ENCODE data around the gene ATP13A2.
A peak's percentile ranks its signal among the peaks of the same experiment; 100 is the strongest.

Gene ATP13A2

DNA sequence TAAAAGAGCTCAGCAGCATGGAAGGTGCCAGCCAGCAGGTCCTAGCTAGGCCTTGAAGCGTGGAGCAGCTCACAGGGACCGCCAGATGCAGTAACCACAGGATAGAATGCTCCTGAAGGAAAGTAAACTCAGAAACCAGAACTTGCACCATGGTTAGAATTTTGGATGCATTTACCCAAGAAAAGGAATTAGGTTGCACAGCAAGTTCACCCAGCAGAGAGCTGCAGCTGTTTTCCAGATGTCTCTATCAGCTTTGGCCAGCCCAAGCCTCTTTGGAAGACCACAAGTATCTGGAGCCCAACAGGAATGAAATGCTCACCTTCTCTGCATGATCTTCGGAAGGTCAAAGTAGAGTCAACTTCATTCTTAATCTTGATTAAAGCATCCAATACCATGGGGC lies 21.0 kb upstream of the ATP13A2 start:
- in situ Hi-C loops (cut with HindIII; ENCODE audit: low pct_ligation_motif_present, low pct_unique_long_range_greater_than_20kb, low sequenced_read_pairs) = no loop called here
- DNase-seq = no peak

DNA sequence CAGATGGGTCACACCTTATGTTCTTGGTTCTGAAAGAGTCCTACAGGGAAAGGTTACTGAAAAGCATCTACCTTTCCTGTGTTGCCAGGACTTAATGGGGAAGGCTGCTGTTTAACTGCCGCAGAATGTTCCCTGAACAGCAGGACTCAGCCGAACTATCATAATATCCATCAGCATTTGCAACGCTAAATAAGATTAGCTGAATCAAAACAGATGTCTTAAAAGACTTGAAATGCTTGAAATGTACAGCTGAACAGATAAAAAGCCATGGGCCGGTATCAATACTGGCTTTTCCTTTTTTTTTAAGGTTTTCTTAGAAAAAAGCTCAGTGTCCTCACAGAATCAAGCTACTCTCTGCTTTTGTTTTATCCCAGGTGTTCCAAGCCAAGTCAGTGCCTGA lies 19.7 kb upstream of the ATP13A2 start:
- DNase-seq = no peak
- in situ Hi-C loops (cut with HindIII; ENCODE audit: low pct_ligation_motif_present, low pct_unique_long_range_greater_than_20kb, low sequenced_read_pairs) = no loop called here

DNA sequence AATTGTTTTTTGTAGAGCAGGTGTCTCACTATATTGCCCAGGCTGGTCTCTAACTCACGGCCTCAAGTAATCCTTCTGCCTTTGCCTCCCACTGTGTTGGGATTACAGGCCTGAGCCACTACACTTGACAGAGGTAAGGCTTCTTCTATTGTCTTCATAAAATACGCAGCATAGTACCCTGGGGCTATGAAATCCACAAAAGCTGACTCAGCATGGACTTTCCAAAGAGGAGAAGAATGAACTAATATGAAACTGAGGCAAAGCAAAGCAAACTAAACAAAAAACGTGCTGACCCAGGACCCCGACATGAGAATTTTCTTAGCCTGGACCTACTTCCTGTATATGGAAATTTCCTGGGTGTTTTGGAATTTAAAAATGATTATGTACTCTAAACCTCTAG lies 18.5 kb upstream of the ATP13A2 start:
- in situ Hi-C loops (cut with HindIII; ENCODE audit: low pct_ligation_motif_present, low pct_unique_long_range_greater_than_20kb, low sequenced_read_pairs) = no loop called here
- no peak for DNase-seq

GRCh38 chr1:17028662-17029188 lies 17.0 kb upstream of the ATP13A2 start:
- in situ Hi-C loops (cut with HindIII; ENCODE audit: low pct_ligation_motif_present, low pct_unique_long_range_greater_than_20kb, low sequenced_read_pairs) = no loop called here

GRCh38 chr1:17027900-17028299 lies 16.2 kb upstream of the ATP13A2 start:
- in situ Hi-C loops (cut with HindIII; ENCODE audit: low pct_ligation_motif_present, low pct_unique_long_range_greater_than_20kb, low sequenced_read_pairs) = no loop called here
- DNase-seq = no peak

More at GRCh38 chr1:17028662-17029188, 17.0 kb upstream of the ATP13A2 start:
- DNase-seq = no peak

- in situ Hi-C loops (cut with HindIII; ENCODE audit: low pct_ligation_motif_present, low pct_unique_long_range_greater_than_20kb, low sequenced_read_pairs) = no loop called here
- DNase-seq = no peak
Observed at GRCh38 chr1:17027403-17027802, 15.7 kb upstream of the ATP13A2 start.

GRCh38 chr1:17024721-17025120 lies 13.0 kb upstream of the ATP13A2 start:
- DNase-seq = no peak
- in situ Hi-C loops (cut with HindIII; ENCODE audit: low pct_ligation_motif_present, low pct_unique_long_range_greater_than_20kb, low sequenced_read_pairs) = no loop called here

DNA sequence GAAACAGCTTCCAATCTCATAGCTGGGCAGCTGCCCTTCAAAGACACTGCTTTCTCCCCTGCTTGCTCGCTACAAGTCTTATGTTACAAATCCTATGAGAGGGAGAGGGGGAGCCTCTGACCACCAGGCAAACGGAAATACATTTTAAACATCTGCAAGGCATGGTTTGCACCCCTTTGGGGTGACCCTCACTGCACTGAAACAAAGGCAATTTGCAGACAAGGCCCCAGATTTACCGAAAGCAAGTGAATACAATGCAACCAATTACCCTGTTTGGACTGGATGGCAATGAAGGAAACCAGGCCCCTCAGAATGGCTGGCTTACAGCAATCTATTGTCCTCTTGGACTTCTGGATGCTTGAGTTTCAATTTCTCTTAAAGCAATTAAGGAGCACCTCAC lies 11.8 kb upstream of the ATP13A2 start:
- in situ Hi-C loops (cut with HindIII; ENCODE audit: low pct_ligation_motif_present, low pct_unique_long_range_greater_than_20kb, low sequenced_read_pairs) = no loop called here
- no peak for DNase-seq

DNA sequence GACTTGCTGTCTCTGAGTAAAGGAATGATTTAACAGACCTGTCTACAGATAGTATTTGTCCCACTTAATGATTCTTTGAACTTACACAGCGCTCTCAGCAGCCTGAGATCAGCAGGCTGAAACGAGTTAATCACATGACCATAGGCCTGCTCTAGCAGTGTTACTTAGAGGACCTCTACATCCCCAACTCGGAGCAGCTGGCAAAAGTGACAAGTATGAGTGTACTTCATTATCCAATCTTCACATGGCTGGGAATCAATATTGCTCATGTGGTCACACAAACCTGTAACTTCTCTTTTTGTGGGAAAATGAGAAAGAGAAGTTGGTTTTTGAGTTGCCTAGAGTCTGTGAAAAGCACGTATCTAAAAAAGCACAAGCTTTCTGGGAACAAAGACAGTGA lies 11.4 kb upstream of the ATP13A2 start:
- in situ Hi-C loops (cut with HindIII; ENCODE audit: low pct_ligation_motif_present, low pct_unique_long_range_greater_than_20kb, low sequenced_read_pairs) = no loop called here
- no peak for DNase-seq

- in situ Hi-C loops (cut with HindIII; ENCODE audit: low pct_ligation_motif_present, low pct_unique_long_range_greater_than_20kb, low sequenced_read_pairs) = no loop called here
Observed at GRCh38 chr1:17021896-17022295, 10.2 kb upstream of the ATP13A2 start.

DNA sequence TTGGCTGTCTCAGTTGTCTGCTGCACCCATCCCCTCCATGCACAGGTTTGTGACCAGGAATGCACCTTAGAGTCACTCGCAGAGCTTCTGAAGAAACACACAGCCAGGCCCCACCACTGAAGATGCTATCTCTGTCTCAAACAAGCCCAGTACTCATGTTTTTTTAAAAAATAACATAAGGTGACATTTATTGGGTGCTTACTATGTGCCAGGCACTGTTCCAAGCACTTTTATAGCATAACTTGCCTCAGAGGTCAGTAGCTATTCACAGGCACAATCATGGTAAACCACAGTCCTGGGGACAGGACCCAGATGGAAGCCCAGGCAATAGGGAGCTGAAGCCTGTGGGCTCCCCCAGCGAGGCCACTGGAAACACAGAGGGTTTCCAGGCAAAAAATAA lies 8.8 kb upstream of the ATP13A2 start:
- in situ Hi-C loops (cut with HindIII; ENCODE audit: low pct_ligation_motif_present, low pct_unique_long_range_greater_than_20kb, low sequenced_read_pairs) = no loop called here

More at GRCh38 chr1:17021896-17022295, 10.2 kb upstream of the ATP13A2 start:
- no peak for DNase-seq

DNA sequence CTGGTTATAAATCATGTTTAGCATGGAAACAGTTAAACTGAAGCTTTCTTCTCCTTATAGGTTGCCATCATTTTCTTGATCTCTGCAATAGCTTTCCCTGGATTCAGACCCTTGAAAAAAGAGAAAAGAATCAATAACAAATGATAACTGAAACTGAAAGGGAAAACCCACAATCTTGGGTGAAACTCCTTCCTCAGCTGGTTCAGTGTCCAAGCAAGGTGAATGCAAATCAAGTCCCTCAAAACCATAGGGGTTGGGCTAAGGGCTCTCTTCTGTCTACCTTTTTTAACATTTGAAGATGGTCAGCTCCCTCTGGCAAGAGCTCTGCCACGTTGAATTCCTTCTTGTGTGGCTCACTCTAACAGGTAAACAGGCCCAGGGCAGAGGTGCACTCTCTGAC lies 7.1 kb upstream of the ATP13A2 start:
- DNase-seq = no peak
- in situ Hi-C loops (cut with HindIII; ENCODE audit: low pct_ligation_motif_present, low pct_unique_long_range_greater_than_20kb, low sequenced_read_pairs) = no loop called here

More for the DNA sequence above, 8.8 kb upstream of the ATP13A2 start:
- DNase-seq = no peak

DNA sequence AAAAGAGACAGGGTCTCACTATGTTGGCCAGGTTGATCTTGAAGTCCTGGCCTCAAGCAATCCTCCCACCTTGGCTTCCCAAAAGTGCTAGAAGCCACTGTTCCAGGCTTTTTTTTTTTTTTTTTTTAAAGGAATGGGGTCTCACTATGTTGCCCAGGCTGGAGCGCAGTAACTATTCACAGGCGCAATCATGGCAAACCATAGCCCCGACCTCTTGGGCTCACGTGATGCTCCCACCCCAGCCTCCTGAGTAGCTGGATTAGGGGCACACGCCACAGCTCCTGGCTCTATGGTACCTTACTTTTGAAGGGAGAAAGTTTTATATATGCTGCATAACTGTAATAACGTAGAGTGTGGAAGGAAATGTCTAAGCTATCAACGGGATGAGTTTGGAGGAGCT lies 5.7 kb upstream of the ATP13A2 start:
- DNase-seq = no peak
- in situ Hi-C loops (cut with HindIII; ENCODE audit: low pct_ligation_motif_present, low pct_unique_long_range_greater_than_20kb, low sequenced_read_pairs) = no loop called here

GRCh38 chr1:17016317-17016661 lies 4.6 kb upstream of the ATP13A2 start:
- in situ Hi-C loops (cut with HindIII; ENCODE audit: low pct_ligation_motif_present, low pct_unique_long_range_greater_than_20kb, low sequenced_read_pairs) = no loop called here
- DNase-seq = no peak

- in situ Hi-C loops (cut with HindIII; ENCODE audit: low pct_ligation_motif_present, low pct_unique_long_range_greater_than_20kb, low sequenced_read_pairs) = no loop called here
- DNase-seq = no peak
Observed at GRCh38 chr1:17014671-17015567, 3.2 kb upstream of the ATP13A2 start.

DNA sequence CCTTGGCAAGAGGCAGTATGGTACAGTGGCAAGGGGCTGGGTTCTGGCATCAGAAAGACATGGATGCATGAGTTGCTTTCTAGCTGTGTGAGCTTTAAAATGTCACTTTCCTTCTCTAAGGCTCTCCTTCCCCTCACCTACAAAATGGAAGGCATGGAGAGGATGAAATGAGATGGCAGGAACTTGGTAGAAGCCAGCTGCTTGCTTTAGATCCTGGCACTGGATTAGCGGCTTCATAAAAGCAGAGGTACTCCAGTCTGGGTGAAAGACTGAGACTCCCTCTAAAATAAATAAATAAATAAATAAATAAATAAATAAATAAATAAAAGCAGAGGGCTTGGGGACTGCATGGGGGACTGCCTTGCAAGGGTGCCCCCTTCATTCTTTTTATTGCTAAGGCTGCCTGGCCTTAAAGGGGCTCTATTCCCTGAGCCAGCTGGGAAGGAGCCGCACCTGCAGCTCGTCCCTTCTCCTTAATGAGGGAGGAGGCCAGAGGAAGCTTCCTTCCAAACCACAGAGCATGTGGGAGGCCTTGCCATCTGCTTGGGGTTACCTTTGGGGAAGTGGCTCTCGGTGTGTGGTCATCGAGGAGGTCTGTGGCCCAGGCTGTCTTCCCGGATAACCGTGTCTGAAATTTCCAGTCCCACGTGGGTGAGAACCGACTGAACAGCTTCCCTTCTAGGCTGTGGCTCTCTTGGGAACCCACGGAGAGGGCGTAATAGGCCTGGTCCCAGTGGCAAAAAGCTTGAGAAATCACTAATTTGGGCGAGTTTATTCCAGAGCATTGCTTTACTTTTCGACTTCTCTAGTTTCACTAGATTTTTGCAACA lies 2.0 kb upstream of the ATP13A2 start:
- DNase-seq = peak; percentile 20

GRCh38 chr1:17012775-17013490 lies 1.2 kb upstream of the ATP13A2 start:
- DNase-seq = peak; percentile 78

More for the DNA sequence above, 2.0 kb upstream of the ATP13A2 start:
- in situ Hi-C loops (cut with HindIII; ENCODE audit: low pct_ligation_motif_present, low pct_unique_long_range_greater_than_20kb, low sequenced_read_pairs) = no loop called here

DNA sequence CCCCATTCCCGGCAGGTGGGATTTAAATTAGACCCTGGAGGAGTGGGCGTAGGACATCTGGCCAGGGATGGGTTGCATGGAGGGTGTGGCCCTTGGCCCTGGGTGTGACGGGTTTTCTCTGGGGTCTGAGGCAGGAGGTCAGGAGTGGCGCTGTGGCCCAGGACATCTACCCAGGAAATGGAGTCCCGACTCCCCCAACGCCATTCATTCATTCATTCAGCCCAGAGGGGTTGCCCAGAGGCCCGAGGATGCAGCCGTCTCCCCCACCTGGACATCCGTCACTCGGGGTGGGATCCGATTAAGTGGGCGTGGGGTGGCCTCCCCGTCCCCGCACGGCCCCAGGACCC lies 663 bp downstream of the ATP13A2 start:
- in situ Hi-C loops (cut with HindIII; ENCODE audit: low pct_ligation_motif_present, low pct_unique_long_range_greater_than_20kb, low sequenced_read_pairs) = no loop called here

More at GRCh38 chr1:17012775-17013490, 1.2 kb upstream of the ATP13A2 start:
- in situ Hi-C loops (cut with HindIII; ENCODE audit: low pct_ligation_motif_present, low pct_unique_long_range_greater_than_20kb, low sequenced_read_pairs) = no loop called here

DNA sequence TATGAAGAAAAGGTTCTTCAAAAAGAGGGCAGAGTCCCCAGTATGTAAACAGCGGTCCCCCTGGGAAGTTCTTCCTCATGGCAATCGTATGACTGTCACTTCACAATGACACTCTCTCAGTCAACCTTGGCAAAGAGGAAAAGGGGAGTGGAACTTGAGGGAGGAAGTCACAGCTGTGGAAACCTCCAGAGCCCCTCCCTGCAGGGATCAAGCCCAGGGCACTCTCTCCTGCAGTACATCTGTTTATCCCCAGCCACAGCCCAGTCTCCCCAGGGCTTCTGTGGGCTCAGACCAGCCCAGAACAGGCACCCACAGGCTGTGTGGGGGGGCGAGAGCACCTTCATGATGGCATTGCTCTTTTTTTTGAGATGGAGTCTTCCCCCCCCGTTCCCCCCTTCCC lies 2.0 kb downstream of the ATP13A2 start:
- no peak for DNase-seq
- in situ Hi-C loops (cut with HindIII; ENCODE audit: low pct_ligation_motif_present, low pct_unique_long_range_greater_than_20kb, low sequenced_read_pairs) = no loop called here

More for the DNA sequence above, 663 bp downstream of the ATP13A2 start:
- no peak for DNase-seq

Data from ACHN (cell line).